ENCODE data around the gene CCL1. TPM values are rescaled to one million over a fixed set of nuclear protein-coding genes. Genes with fewer than 3 reads are reported as not detected.

The CCL1 gene
- total RNA-seq, 4 donors from 2014 or later, result not detected

- Histone ChIP-seq H3K4me3 (replicated peaks in 1 of 3) (no peak overlapping the region), H3K9me3 (no peaks in the 10 kb centered on the region), H3K27ac (no peak overlapping the region), H3K27me3 (no peaks in the 10 kb centered on the region), H3K4me1 (no peaks in the 10 kb centered on the region), H3K36me3 (no peaks in the 10 kb centered on the region)
- intact Hi-C loops (cut with DNase I), result no loop called here
- no peak for TF ChIP-seq POLR2A (IDR thresholded peaks at IDR 0.05)
- no peak for TF ChIP-seq CTCF (IDR thresholded peaks at IDR 0.05)
- WGBS, 2 donors, result 84 to 85% methylated on average over 6 of the region's 6 CpGs
- DNase-seq, result no peak
Measured at GRCh38 chr17:34406226-34406625, 43.2 kb upstream of the CCL1 start.

- Histone ChIP-seq H3K36me3 (no peaks in the 10 kb centered on the region), H3K27me3 (no peaks in the 10 kb centered on the region), H3K9me3 (no peaks in the 10 kb centered on the region), H3K4me1 (no peaks in the 10 kb centered on the region), H3K4me3 (replicated peaks in 1 of 3) (no peak overlapping the region), H3K27ac (no peak overlapping the region)
- DNase-seq, result no peak
- TF ChIP-seq CTCF (IDR thresholded peaks at IDR 0.05) (no peak), POLR2A (IDR thresholded peaks at IDR 0.05) (no peak)
- WGBS, 2 donors, result 61 to 62% methylated on average over 4 of the region's 4 CpGs
- intact Hi-C loops (cut with DNase I), result no loop called here
Measured at GRCh38 chr17:34403006-34403405, 40.0 kb upstream of the CCL1 start.

GRCh38 chr17:34401165-34401564, 38.1 kb upstream of the CCL1 start:
- H3K4me3 ChIP-seq (replicated peaks in 1 of 3), result no peak overlapping the region
- no peaks in the 10 kb centered on the region for H3K9me3 ChIP-seq
- H3K36me3 ChIP-seq, result no peaks in the 10 kb centered on the region
- intact Hi-C loops (cut with DNase I), result no loop called here
- no peak for DNase-seq
- H3K27ac ChIP-seq, result no peak overlapping the region
- TF ChIP-seq CTCF (IDR thresholded peaks at IDR 0.05), result no peak
- no peak for TF ChIP-seq POLR2A (IDR thresholded peaks at IDR 0.05)
- H3K4me1 ChIP-seq, result no peaks in the 10 kb centered on the region
- H3K27me3 ChIP-seq, result no peaks in the 10 kb centered on the region
- 55 to 69% methylated on average over 5 of the region's 5 CpGs for WGBS, 2 donors

- Histone ChIP-seq H3K27me3 (no peaks in the 10 kb centered on the region), H3K4me3 (replicated peaks in 1 of 3) (no peak overlapping the region), H3K36me3 (no peaks in the 10 kb centered on the region), H3K4me1 (no peaks in the 10 kb centered on the region), H3K9me3 (no peaks in the 10 kb centered on the region), H3K27ac (no peak overlapping the region)
- no peak for DNase-seq
- intact Hi-C loops (cut with DNase I), result no loop called here
- no peak for TF ChIP-seq POLR2A (IDR thresholded peaks at IDR 0.05)
- no peak for TF ChIP-seq CTCF (IDR thresholded peaks at IDR 0.05)
- 76% methylated on average over 10 of the region's 10 CpGs for WGBS, 2 donors
Measured at GRCh38 chr17:34400301-34400931, 37.4 kb upstream of the CCL1 start.

GRCh38 chr17:34399725-34400124, 36.7 kb upstream of the CCL1 start:
- Histone ChIP-seq H3K27ac (no peak overlapping the region), H3K36me3 (no peaks in the 10 kb centered on the region), H3K9me3 (no peaks in the 10 kb centered on the region), H3K4me3 (replicated peaks in 1 of 3) (no peak overlapping the region), H3K27me3 (no peaks in the 10 kb centered on the region), H3K4me1 (no peaks in the 10 kb centered on the region)
- intact Hi-C loops (cut with DNase I), result no loop called here
- 69 to 85% methylated on average over 1 of the region's 1 CpG for WGBS, 2 donors
- no peak for TF ChIP-seq CTCF (IDR thresholded peaks at IDR 0.05)
- TF ChIP-seq POLR2A (IDR thresholded peaks at IDR 0.05), result no peak
- DNase-seq, result no peak
